GM12878 (cell line): ENCODE results near the gene NUP93. TPM values are rescaled to one million over a fixed set of nuclear protein-coding genes. Genes with fewer than 3 reads are reported as not detected.

Experiments used
- BHLHE40 ChIP-seq, 2 experiments: fragments of 450-650 bp in 1 of 2; IDR thresholded peaks; 2 replicates each; pipeline ENCODE4 v1.6.1; 2011 to 2017; ENCODE audit warnings: low read depth in 2 of 2, borderline replicate concordance in 1 of 2, improper control_type of control experiment in 1 of 2, low read length in 1 of 2, mild to moderate bottlenecking in 1 of 2
- CHD2 ChIP-seq: IDR thresholded peaks from 2 replicates; pipeline ENCODE4 v1.6.1; 2011; ENCODE audit warnings: low read depth, low read length, improper control_type of control experiment, borderline replicate concordance
- CTCF ChIP-seq, 3 experiments: IDR thresholded peaks in 2 of 3; conservative IDR thresholded peaks in 1 of 3; 2 replicates each; pipeline ENCODE4 v1.5.1; 2011; ENCODE audit warnings: low read depth in 3 of 3, low read length in 3 of 3, mild to moderate bottlenecking in 3 of 3, control low read depth in 2 of 3, moderate library complexity in 2 of 3, inconsistent platforms in 1 of 3, mixed read lengths in 1 of 3; ENCODE audit not compliant: control insufficient read depth in 2 of 3, insufficient read depth in 1 of 3; ENCODE audit errors: extremely low read depth in 1 of 3
- EP300 ChIP-seq, 2 experiments: fragments of 150-350 bp in 1 of 2; IDR thresholded peaks; 2 replicates each; pipeline ENCODE4 v1.6.1; 2011 to 2012; ENCODE audit warnings: low read depth in 2 of 2, low read length in 2 of 2, borderline replicate concordance in 1 of 2, improper control_type of control experiment in 1 of 2, inconsistent platforms in 1 of 2; ENCODE audit not compliant: control insufficient read depth in 1 of 2
- JUNB ChIP-seq: IDR thresholded peaks from 2 replicates; pipeline ENCODE4 v1.6.1; 2016; ENCODE audit warnings: antibody characterized with exemption, mild to moderate bottlenecking
- MEF2A ChIP-seq: IDR thresholded peaks from 2 replicates; pipeline ENCODE4 v1.6.1; 2011; ENCODE audit warnings: low read depth, mild to moderate bottlenecking, low read length, moderate library complexity; ENCODE audit not compliant: insufficient read depth
- PKNOX1 ChIP-seq: fragments of 450-650 bp; IDR thresholded peaks from 2 replicates; pipeline ENCODE4 v1.6.1; 2016; ENCODE audit warnings: mild to moderate bottlenecking
- SIN3A ChIP-seq: IDR thresholded peaks from 2 replicates; pipeline ENCODE4 v1.6.1; 2012; ENCODE audit warnings: low read depth, low read length, improper control_type of control experiment
- ZNF274 ChIP-seq: IDR thresholded peaks from one replicate; pipeline ENCODE4 v1.8.0; 2011; ENCODE audit not compliant: insufficient read length, insufficient read depth
- polyA plus RNA-seq, 11 experiments: library from polyadenylated mRNA; depleted of rRNA in 4 of 11; unstranded in 6 of 11; stranded (reverse) in 5 of 11; fragments of >200 nt; fragmentation: Nextera tagmentation in 4 of 11; fragmentation: Illumina TruSeq in 1 of 11; extraction: Ambion mirVana in 4 of 11; extraction: Trizol in 1 of 11; gene quantifications; 1 replicate in 1 of 11; 2 replicates in 10 of 11; pipeline versions ENCODE4 v1.2.1 to v1.2.3, GENCODE V29; 2011 to 2016; ENCODE audit warnings: inconsistent platforms in 2 of 11, missing spikeins in 2 of 11, low read depth in 1 of 11
- total RNA-seq, 4 experiments: library from RNA; depleted of rRNA in 3 of 4; stranded (reverse); fragments of >200 nt in 3 of 4; fragmentation: Illumina TruSeq in 1 of 4; extraction: Trizol in 1 of 4; gene quantifications; 2 replicates each; pipeline versions ENCODE4 v1.2.1 to v1.2.3, GENCODE V29; 2013 to 2021

Gene NUP93
- total and polyA plus RNA-seq, 10 of the 15 experiments (the other 5 are each of a cell fraction or from before 2014, with no cell fraction given): 82.2 to 175 (median 101) TPM

GRCh38 chr16:56732366-56732765 is 2.4 kb downstream of the NUP93 start (continued):
- TF ChIP-seq EP300 (IDR thresholded peaks at IDR 0.05; ENCODE audit: borderline replicate concordance in 1 of 2, control insufficient read depth in 1 of 2, low read depth in 2 of 2, low read length in 2 of 2): peak in 1 of 2 experiments; percentile 58; a peak in 2 of 4 replicates
- TF ChIP-seq ZNF274: no peak
- peak; percentile 85 to 88 for TF ChIP-seq BHLHE40 (IDR thresholded peaks at IDR 0.05; ENCODE audit: borderline replicate concordance in 1 of 2, low read depth in 2 of 2, low read length in 1 of 2)
- TF ChIP-seq PKNOX1: peak; percentile 32; the same call in 1 of the 2 replicates
- peak; percentile 39; the same call in 1 of the 2 replicates for TF ChIP-seq JUNB
- TF ChIP-seq MEF2A: no peak
- no peak for TF ChIP-seq CTCF (IDR thresholded peaks at IDR 0.05 in 2 of 3, conservative IDR thresholded peaks at IDR 0.05 in 1 of 3; ENCODE audit: control insufficient read depth in 2 of 3, extremely low read depth in 1 of 3, insufficient read depth in 1 of 3, low read depth in 3 of 3, low read length in 3 of 3)
- TF ChIP-seq CHD2: 0 out of 2 replicates have a peak, but pooled peaks have one; percentile 44
- peak; percentile 53 for TF ChIP-seq SIN3A
